ENCODE data around the gene TAS1R3. TPM values are rescaled to one million over a fixed set of nuclear protein-coding genes. Genes with fewer than 3 reads are reported as not detected.

The TAS1R3 gene
- total RNA-seq, 1 donor from 2014 or later = 0.93 TPM

DNA sequence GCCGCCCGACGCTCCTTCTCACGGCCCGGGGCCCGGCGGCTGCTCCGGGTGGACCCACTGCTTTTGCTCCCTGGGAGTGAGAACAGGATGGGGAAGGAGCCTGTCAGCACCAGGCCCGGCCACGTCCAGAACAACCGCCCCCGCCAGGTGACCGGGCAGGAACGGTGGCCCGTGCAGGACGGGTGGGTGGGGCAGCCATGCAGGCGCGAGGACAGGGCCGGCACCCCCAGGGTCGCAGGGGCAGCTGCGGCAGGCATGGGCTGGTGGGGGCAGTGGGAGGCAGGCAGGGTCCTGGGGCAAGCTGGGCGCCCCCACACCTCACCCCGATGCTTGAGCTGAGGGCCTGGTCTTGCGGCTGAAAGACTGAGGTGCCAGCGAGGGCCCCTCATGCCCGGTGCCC lies 5.4 kb downstream of the TAS1R3 start:
- DNase-seq = no peak
- Histone ChIP-seq H3K4me3 (no peak overlapping the region), H3K4me1 (peaks cover 1% of the 10 kb centered on the region), H3K27me3 (ENCODE audit: low read depth) (no peaks in the 10 kb centered on the region), H3K9me3 (replicated peaks) (no peaks in the 10 kb centered on the region), H3K27ac (replicated peaks) (no peak overlapping the region), H3K36me3 (peaks cover 55% of the 10 kb centered on the region)
- intact Hi-C loops (cut with micrococcal nuclease) = no loop called here
- TF ChIP-seq, protein P1, sequence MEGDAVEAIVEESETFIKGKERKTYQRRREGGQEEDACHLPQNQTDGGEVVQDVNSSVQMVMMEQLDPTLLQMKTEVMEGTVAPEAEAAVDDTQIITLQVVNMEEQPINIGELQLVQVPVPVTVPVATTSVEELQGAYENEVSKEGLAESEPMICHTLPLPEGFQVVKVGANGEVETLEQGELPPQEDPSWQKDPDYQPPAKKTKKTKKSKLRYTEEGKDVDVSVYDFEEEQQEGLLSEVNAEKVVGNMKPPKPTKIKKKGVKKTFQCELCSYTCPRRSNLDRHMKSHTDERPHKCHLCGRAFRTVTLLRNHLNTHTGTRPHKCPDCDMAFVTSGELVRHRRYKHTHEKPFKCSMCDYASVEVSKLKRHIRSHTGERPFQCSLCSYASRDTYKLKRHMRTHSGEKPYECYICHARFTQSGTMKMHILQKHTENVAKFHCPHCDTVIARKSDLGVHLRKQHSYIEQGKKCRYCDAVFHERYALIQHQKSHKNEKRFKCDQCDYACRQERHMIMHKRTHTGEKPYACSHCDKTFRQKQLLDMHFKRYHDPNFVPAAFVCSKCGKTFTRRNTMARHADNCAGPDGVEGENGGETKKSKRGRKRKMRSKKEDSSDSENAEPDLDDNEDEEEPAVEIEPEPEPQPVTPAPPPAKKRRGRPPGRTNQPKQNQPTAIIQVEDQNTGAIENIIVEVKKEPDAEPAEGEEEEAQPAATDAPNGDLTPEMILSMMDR (IDR thresholded peaks at IDR 0.05; ENCODE audit: borderline replicate concordance) = no peak

DNA sequence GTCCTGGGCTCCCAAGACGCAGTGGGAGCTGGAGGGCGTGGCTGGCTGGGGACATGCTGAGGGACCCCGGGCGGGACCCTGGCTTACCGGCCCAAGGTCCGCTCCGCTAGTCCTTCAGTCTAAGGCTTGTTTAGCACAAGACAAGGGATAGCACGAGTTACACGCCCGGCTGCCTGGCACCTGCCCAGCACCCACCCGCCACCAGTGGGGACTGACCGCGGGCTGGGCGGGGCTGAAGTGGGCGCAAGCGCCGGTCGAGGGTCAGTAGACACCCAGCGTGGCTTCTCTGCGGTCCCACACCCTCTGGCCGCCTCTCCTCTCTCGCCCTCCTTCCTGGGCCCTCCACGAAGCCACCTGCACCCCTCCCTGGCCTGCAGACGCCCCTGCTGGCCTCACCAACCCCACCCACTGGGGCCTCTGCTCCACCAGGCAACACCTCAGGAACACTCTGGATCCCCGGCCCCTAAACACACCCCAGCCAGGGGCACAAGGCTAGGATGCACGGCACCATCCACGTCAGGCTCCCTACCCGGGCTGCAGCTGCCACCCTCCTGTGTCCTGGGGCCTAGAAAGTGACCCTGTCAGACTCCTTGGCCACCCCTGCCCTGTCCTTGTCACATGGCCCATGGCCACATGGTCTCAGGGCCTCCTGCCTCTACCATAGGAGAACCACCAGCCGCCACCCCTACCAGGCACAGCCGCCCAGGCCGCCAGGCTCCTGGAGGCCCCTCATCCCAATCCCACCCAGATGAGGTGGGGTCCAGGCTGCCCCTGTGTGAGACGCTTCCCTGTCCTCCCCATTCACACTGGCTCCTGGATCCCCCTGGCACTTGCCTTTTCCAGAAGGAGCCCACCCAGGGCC lies 6.1 kb downstream of the TAS1R3 start:
- peaks cover 61% of the 10 kb centered on the region for H3K36me3 ChIP-seq
- no peaks in the 10 kb centered on the region for H3K4me1 ChIP-seq

DNA sequence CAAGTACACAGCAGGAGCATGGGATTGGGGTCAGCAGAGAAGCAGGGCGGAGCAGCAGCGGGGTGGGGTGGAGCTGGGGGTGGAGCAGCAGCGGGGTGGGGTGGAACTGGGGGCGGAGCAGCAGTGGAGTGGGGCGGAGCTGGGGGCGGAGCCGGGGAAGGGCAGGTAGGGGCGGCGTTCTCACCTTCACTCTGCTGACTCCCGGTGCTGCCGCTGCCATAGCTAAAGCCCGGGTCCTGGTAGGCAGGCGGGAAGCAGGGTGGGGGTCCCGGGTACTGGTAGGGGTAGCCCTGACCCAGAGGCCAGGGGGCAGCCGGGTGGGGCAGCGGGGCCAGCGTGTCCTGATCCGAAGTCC lies 6.7 kb downstream of the TAS1R3 start:
- no peaks in the 10 kb centered on the region for H3K4me1 ChIP-seq
- TF ChIP-seq, protein P1 (IDR thresholded peaks at IDR 0.05; ENCODE audit: borderline replicate concordance) = no peak
- DNase-seq = no peak
- H3K27me3 ChIP-seq (ENCODE audit: low read depth) = no peaks in the 10 kb centered on the region
- H3K36me3 ChIP-seq = peaks cover 61% of the 10 kb centered on the region
- H3K9me3 ChIP-seq (replicated peaks) = no peaks in the 10 kb centered on the region
- intact Hi-C loops (cut with micrococcal nuclease) = no loop called here
- H3K27ac ChIP-seq (replicated peaks) = no peak overlapping the region
- H3K4me3 ChIP-seq = no peak overlapping the region

More for the DNA sequence above, 6.1 kb downstream of the TAS1R3 start:
- no peaks in the 10 kb centered on the region for H3K9me3 ChIP-seq (replicated peaks)
- TF ChIP-seq, protein P1 (IDR thresholded peaks at IDR 0.05; ENCODE audit: borderline replicate concordance) = no peak
- DNase-seq = no peak
- intact Hi-C loops (cut with micrococcal nuclease) = no loop called here
- no peaks in the 10 kb centered on the region for H3K27me3 ChIP-seq (ENCODE audit: low read depth)
- H3K27ac ChIP-seq (replicated peaks) = no peak overlapping the region
- no peak overlapping the region for H3K4me3 ChIP-seq

DNA sequence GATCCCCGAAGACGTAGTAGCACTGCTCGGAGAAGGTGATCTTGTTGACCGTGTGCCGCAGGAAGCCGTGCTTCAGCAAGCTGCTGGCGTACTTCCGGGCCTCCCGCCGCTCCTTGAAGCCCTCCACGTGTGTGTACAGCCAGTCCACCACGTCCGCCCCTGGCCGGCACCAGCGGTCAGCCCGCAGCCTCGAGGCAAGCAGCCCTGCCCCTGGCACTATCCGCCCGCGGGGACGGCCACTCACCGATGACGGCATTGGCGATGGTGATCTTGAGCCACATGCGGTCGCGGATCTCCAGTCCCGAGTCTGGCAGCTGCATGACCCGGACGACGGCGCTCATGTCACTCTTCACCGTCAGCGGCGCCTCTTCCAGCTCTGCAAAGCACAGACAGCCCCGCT lies 7.2 kb downstream of the TAS1R3 start:
- Histone ChIP-seq H3K27me3 (ENCODE audit: low read depth) (no peaks in the 10 kb centered on the region), H3K9me3 (replicated peaks) (no peaks in the 10 kb centered on the region), H3K36me3 (peaks cover 61% of the 10 kb centered on the region), H3K4me3 (no peak overlapping the region), H3K4me1 (no peaks in the 10 kb centered on the region), H3K27ac (replicated peaks) (no peak overlapping the region)
- intact Hi-C loops (cut with micrococcal nuclease) = no loop called here
- DNase-seq = no peak
- TF ChIP-seq, protein P1 (IDR thresholded peaks at IDR 0.05; ENCODE audit: borderline replicate concordance) = no peak

DNA sequence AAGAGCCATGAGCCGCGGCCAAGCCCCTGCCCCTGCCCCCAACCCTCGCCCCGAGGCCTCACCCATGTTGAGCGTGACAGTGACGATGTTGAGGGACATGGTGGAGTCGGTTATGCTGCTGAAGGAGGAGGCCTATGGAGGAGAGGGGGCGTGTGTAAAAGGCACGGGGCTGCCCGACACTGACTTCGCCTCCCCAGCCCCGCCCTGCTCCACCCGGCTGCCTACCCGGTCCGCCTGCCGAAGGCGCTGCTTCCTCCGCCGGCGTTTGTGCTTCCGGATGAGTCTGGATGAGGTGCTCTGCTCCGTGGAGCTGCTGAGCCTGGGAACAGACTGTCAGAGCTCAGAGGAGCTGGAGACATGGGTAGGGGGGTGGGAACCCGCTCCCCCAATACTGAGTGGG lies 9.1 kb downstream of the TAS1R3 start:
- Histone ChIP-seq H3K9me3 (replicated peaks) (no peaks in the 10 kb centered on the region), H3K4me1 (peaks cover 18% of the 10 kb centered on the region), H3K36me3 (peaks cover 61% of the 10 kb centered on the region), H3K4me3 (no peak overlapping the region), H3K27ac (replicated peaks) (no peak overlapping the region), H3K27me3 (ENCODE audit: low read depth) (no peaks in the 10 kb centered on the region)
- no peak for DNase-seq
- TF ChIP-seq, protein P1 (IDR thresholded peaks at IDR 0.05; ENCODE audit: borderline replicate concordance) = no peak
- intact Hi-C loops (cut with micrococcal nuclease) = no loop called here
